ENCODE measurements around the gene DCAKD. TPM values are rescaled to one million over a fixed set of nuclear protein-coding genes. Genes with fewer than 3 reads are reported as not detected.

Gene DCAKD
- total and polyA plus RNA-seq, 10 of the 15 experiments (the other 5 are each of a cell fraction or from before 2014, with no cell fraction given) = 11.6 to 62.7 (median 38.3) TPM

DNA sequence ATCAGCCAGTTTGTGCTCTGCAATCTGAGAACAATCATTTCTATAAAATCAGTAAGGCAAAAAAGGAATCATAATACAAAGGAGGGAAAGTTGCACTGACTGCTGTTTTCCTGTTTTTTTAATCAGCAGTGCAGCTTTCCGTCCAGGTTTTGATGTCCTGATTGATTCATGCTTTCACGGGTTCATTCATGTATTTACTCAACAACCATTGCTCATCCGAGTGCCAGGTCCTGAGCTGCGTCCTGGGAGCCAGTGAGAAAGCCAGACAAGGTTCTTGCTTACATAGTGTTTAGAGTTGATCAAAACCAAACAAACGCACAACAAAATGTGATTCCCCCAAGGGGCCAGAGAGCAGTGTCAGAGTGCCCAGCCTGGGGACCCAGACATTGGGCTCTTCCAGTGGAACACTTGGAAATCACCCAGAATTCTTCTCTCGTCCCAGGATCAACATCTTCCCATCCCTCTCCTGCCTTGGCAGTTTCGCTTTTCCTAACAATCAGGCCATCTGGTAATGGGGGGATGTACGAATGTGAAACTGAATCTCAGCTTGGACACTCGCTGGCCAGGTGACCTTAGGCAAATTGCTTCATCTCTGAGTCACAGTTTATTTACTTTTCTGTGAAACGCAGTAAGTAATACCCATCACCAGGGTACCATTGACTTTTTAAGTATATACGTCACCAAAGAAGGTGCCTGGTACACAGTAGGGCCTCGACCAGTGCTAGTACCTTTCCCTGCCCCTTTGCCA lies 70.0 kb downstream of the DCAKD start:
- no peak for DNase-seq (ENCODE audit: low read depth, low spot score)
- intact Hi-C loops (cut with micrococcal nuclease; ENCODE audit: unreplicated experiment) = no loop called here
- Histone ChIP-seq H3K9me3 (replicated peaks; ENCODE audit: control insufficient read depth, insufficient read depth, low read length) (no peaks in the 10 kb centered on the region; the same call in 2 of the 3 replicates), H3K4me2 (ENCODE audit: control insufficient read depth, insufficient read depth) (no peak overlapping the region), H3K9ac (ENCODE audit: control insufficient read depth, insufficient read depth, low read length) (no peak overlapping the region), H2AFZ (ENCODE audit: control insufficient read depth, low read depth, low read length) (no peak overlapping the region), H3K79me2 (ENCODE audit: control insufficient read depth, insufficient read depth, low read length) (no peaks in the 10 kb centered on the region), H3K36me3 (ENCODE audit: control insufficient read depth in 2 of 2, insufficient read depth in 2 of 2, low read length in 1 of 2) (no peaks in the 10 kb centered on the region), H3K4me1 (ENCODE audit: control insufficient read depth, insufficient read depth, low read length) (no peaks in the 10 kb centered on the region; the same call in 1 of the 2 replicates), H3K27me3 (replicated peaks in 1 of 2; ENCODE audit: control insufficient read depth in 2 of 2, insufficient read depth in 2 of 2, low read length in 1 of 2) (peaks cover 2 to 5% of the 10 kb centered on the region in 2 experiments; a peak in 3 of 4 replicates), H4K20me1 (ENCODE audit: control insufficient read depth, insufficient read depth) (no peaks in the 10 kb centered on the region), H3K27ac (ENCODE audit: control insufficient read depth, insufficient read depth) (no peak overlapping the region), H3K4me3 (no peak overlapping the region)
- ATAC-seq = no peak
- ChIA-PET CTCF (no interaction called here), RAD21 (ENCODE audit: unreplicated experiment) (no interaction called here), SMC1A (ENCODE audit: uncharacterized antibody, unreplicated experiment) (interaction anchor here (0.6 kb wide), 1 partner anchor 27 kb away, joined by 3 read pairs; no protein-coding TSS in a partner anchor), POLR2A (no interaction called here)
- 9% methylated on average over 12 of the region's 12 CpGs for WGBS (ENCODE audit: insufficient coverage, insufficient replicate concordance, low lambda C conversion rate, missing lambda C conversion rate)
- no TSS peak for BruUV-seq (replicated peaks)
- in situ Hi-C loops (cut with MboI) = no loop called here
- FAIRE-seq = no peak
- TF ChIP-seq JUND (IDR thresholded peaks at IDR 0.05; ENCODE audit: low read depth, low read length) (no peak), IKZF1 (conservative IDR thresholded peaks at IDR 0.05) (no peak), STAT3 (IDR thresholded peaks at IDR 0.05; ENCODE audit: low read depth, low read length) (no peak), WRNIP1 (IDR thresholded peaks at IDR 0.05; ENCODE audit: borderline replicate concordance, low read depth, low read length) (no peak), BHLHE40 (IDR thresholded peaks at IDR 0.05; ENCODE audit: borderline replicate concordance in 1 of 2, low read depth in 2 of 2, low read length in 1 of 2) (no peak), CEBPB (IDR thresholded peaks at IDR 0.05; ENCODE audit: borderline replicate concordance in 1 of 2, low read depth in 2 of 2, low read length in 2 of 2) (no peak), POLR2A (IDR thresholded peaks at IDR 0.05; ENCODE audit: low read depth, low read length) (no peak), TCF3 (IDR thresholded peaks at IDR 0.05; ENCODE audit: borderline replicate concordance, insufficient read depth, low read depth, low read length) (no peak), ETV6 (conservative IDR thresholded peaks at IDR 0.05 in 1 of 2, IDR thresholded peaks at IDR 0.05 in 1 of 2; ENCODE audit: borderline replicate concordance in 1 of 2, low read depth in 1 of 2) (no peak)
- TF ChIP-seq, protein P1, sequence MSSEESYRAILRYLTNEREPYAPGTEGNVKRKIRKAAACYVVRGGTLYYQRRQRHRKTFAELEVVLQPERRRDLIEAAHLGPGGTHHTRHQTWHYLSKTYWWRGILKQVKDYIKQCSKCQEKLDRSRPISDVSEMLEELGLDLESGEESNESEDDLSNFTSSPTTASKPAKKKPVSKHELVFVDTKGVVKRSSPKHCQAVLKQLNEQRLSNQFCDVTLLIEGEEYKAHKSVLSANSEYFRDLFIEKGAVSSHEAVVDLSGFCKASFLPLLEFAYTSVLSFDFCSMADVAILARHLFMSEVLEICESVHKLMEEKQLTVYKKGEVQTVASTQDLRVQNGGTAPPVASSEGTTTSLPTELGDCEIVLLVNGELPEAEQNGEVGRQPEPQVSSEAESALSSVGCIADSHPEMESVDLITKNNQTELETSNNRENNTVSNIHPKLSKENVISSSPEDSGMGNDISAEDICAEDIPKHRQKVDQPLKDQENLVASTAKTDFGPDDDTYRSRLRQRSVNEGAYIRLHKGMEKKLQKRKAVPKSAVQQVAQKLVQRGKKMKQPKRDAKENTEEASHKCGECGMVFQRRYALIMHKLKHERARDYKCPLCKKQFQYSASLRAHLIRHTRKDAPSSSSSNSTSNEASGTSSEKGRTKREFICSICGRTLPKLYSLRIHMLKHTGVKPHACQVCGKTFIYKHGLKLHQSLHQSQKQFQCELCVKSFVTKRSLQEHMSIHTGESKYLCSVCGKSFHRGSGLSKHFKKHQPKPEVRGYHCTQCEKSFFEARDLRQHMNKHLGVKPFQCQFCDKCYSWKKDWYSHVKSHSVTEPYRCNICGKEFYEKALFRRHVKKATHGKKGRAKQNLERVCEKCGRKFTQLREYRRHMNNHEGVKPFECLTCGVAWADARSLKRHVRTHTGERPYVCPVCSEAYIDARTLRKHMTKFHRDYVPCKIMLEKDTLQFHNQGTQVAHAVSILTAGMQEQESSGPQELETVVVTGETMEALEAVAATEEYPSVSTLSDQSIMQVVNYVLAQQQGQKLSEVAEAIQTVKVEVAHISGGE (CRISPR knock-in tag; IDR thresholded peaks at IDR 0.05) = no peak
